Medulla oblongata (tissue), 1 donor: Measurements from ENCODE around the gene CCBE1.

Experiments
- DNase-seq: peaks from one replicate; pipeline ENCODE4 v3.0.0-alpha.2; 2015; ENCODE audit errors: extremely low spot score

The CCBE1 gene

DNA sequence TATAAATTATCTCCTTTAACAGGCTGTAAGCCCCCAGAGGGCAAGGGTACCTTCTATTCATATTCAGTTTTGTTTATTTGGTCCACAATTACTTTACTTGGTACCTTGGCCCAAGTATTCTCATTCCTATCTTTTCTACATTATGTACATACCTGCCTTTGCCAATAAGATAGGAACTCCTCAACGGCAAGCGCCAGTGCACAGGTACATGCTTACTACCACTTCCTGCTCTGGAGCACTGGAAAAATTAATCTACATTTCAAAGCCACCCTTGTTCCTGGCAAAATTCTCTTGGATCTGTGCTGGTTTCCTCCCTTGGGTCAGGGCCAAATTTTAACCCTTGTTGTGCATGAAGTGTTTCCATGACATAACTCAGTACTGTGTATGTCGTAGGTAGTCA is 303.8 kb downstream of the CCBE1 start:
- DNase-seq, result no peak

DNA sequence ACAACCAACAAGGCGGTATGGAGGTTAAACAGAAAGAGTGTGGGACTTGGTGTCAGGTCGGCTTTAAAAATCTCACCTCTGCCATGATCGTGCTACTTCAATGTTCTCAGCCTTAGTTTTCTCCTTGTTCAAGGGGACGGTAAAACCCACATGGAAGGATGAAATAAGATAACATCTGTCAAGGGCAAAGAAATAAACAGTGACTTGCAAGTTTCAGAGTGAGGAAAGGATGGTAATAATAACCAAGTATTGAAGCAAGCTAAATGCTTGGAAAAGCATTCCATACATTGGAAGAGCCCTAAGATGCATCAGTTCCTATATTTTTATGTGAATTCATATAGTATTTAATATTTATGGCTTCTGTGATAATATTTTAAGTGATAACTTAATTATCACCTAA is 308.4 kb downstream of the CCBE1 start:
- DNase-seq, result no peak

DNA sequence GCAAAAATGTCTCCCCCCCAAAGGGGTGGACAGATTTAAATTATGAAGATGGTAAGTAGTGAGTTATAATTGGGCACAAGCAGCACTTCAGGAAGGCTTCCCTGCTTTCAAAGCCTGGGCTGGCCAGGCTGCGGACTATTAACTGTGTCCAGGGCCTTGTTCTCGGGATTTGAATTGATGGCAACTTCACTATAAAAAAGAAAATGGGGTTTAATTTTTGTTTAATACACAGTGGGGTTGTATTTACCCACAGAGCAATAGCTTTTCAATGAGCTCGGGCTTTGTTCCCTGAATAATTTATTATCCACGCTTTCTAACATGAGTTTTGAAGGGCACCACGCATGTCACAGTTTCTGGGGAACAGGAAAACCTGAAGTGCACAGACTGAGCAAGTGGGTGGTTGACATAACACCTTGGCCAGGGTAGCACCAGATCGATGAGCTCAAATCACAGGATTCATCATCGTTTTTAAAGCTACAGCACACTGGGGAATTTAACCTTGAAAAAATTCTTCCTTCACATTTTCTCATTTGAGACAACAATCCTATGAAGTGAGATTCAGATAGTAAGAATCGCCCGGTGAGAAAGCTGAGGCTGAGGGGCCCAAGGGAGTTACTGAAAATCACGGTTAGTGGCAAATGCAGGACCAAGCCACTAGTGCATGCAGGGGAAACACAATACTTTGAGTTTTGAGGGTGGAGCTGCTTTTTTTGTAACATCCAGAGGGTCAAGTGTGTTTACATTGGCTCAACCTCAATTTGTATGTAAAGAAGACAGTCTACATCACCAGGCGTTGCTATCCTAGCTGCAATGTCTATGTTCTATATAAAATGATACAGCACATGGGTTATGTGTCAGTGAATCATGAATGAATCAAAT is 309.3 kb downstream of the CCBE1 start:
- no peak for DNase-seq

- no peak for DNase-seq
These were observed 310.1 kb downstream of the CCBE1 start for GRCh38 chr18:59386909-59387686.

- no peak for DNase-seq
These were observed 312.0 kb downstream of the CCBE1 start for GRCh38 chr18:59385191-59385590.

DNA sequence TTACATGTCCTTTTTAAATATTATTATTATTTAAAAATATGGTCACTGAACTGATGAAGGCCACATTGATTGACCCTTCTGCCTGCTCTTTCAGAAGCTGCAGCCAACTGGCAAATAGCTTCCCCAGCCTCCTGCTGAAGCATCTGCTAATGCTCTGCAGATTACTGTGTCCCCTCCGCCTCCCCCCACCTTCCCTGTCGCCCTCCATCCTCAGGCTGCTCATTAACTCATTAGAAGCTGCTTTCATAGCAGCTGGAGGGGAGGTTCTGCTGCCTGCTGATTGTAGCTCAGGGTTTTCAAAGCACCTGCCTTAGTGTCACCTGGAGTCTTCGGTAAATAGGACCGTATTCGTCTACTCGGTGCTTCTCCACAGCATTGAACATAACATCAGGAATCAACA is 313.4 kb downstream of the CCBE1 start:
- no peak for DNase-seq

- DNase-seq, result no peak
These were observed 314.8 kb downstream of the CCBE1 start for GRCh38 chr18:59382383-59382782.

DNA sequence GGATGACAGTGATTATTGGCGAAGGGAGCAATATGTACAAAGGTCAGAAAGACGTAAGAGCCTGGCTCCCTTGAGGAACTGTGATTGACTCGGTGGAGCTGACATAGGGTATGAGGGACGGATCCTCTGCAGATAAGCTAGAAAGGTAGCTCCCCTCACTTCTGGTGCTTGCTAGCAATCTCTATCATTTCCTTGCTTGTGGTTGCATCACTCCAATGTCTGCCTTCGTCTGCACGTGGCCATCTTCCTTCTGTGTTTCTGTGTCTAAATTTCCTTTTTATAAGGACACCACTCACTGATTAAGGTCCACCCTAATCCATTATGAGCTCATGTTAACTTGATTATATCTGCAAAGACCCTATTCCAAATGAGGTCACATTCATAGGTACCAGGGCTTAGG is 315.3 kb downstream of the CCBE1 start:
- no peak for DNase-seq
